MM.1S (cell line): ENCODE results near the gene HEATR3.

Experiments used
- CTCF ChIP-seq: fragments of 300-600 bp; sonication (generic); IDR thresholded peaks from 2 replicates; pipeline ENCODE4 v1.5.1; 2016; ENCODE audit warnings: antibody characterized with exemption, low read length, mixed read lengths
- EZH2 ChIP-seq: fragments of 300-600 bp; sonication (generic); optimal IDR thresholded peaks from 2 replicates; pipeline ENCODE3; 2017; ENCODE audit warnings: low read depth, mild to moderate bottlenecking, antibody characterized with exemption, low read length, mixed read lengths
- EZH2phosphoT487 ChIP-seq: fragments of 300-600 bp; sonication (generic); IDR thresholded peaks from 2 replicates; pipeline ENCODE4 v1.6.1; 2018; ENCODE audit warnings: antibody characterized with exemption, low read length

DNA sequence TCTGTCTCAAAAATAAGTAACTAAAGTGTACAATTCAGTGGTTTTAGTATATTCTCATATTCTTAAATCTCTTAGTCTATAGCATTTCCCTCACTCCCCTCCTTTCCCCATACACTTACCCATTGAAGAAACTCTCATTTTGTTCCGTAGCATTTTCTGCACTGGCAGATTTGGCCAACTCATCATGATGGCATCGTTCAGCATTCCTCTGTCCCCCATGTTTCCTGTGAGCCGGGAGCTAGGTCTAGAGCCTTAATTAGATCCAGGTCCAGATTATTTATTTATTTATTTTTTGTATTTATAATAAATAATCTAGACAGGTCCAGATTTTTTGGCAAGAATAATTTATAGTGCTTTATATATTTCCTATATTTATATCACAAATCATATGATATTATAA, 31.0 kb downstream of the HEATR3 start:
- TF ChIP-seq EZH2 (no peak), CTCF (no peak), EZH2phosphoT487 (no peak)
